H1 (cell line): ENCODE results near the gene CASS4. TPM values are rescaled to one million over a fixed set of nuclear protein-coding genes. Genes with fewer than 3 reads are reported as not detected.

Source experiments
- CTCF ChIA-PET: fragments of 300-600 bp; sonication (Branson Sonifier 250); formaldehyde crosslinking; loops from one replicate; lab custom pipeline; 2021; ENCODE audit not compliant: partially characterized antibody; lab: Charles Lee
- POLR2A ChIA-PET: fragments of 300-600 bp; sonication (Branson Sonifier 250); formaldehyde crosslinking; loops from one replicate; lab custom pipeline; 2021; ENCODE audit warnings: inconsistent platforms; ENCODE audit not compliant: partially characterized antibody; lab: Charles Lee
- DNase-seq, 2 experiments: peaks; one replicate each; pipeline versions ENCODE4 v3.0.0 to v3.0.0-alpha.2; 2010 to 2022; ENCODE audit warnings: low spot score in 2 of 2, low read depth in 1 of 2, mixed read lengths in 1 of 2
- FAIRE-seq: peaks from 2 replicates; lab custom pipeline; 2011; peaks lifted over from hg19 to GRCh38; lab: Jason Lieb, UNC
- H2AFZ ChIP-seq: 2 replicates; pipeline ENCODE4 v1.8.1; 2012; ENCODE audit warnings: low read length, inconsistent platforms
- H2AK5ac ChIP-seq: 2 replicates; pipeline ENCODE4 v1.6.1; 2013; ENCODE audit warnings: low read depth, low read length
- H2BK120ac ChIP-seq: replicated peaks from 2 replicates; pipeline ENCODE3; 2013; ENCODE audit warnings: low read depth, low read length, inconsistent platforms
- H2BK12ac ChIP-seq: 2 replicates; pipeline ENCODE4 v1.6.1; 2013; ENCODE audit warnings: low read depth, low read length
- H2BK15ac ChIP-seq: 2 replicates; pipeline ENCODE4 v1.6.1; 2013; ENCODE audit warnings: low read length
- H2BK20ac ChIP-seq: 2 replicates; pipeline ENCODE4 v1.6.1; 2013; ENCODE audit warnings: low read length
- H2BK5ac ChIP-seq: 2 replicates; pipeline ENCODE4 v1.6.1; 2013; ENCODE audit warnings: low read depth, low read length
- H3K14ac ChIP-seq: 2 replicates; pipeline ENCODE4 v1.6.1; 2013; ENCODE audit warnings: inconsistent platforms; ENCODE audit not compliant: insufficient read length
- H3K18ac ChIP-seq: 2 replicates; pipeline ENCODE4 v1.6.1; 2013; ENCODE audit warnings: low read length; ENCODE audit errors: extremely low read depth
- H3K23ac ChIP-seq: 2 replicates; pipeline ENCODE4 v1.6.1; 2013; ENCODE audit warnings: inconsistent platforms; ENCODE audit not compliant: insufficient read length
- H3K23me2 ChIP-seq: 2 replicates; pipeline ENCODE4 v1.6.1; 2013; ENCODE audit warnings: low read depth, low read length
- H3K27ac ChIP-seq: 2 replicates; pipeline ENCODE4 v1.6.1; 2011; ENCODE audit warnings: low read depth, low read length, inconsistent platforms
- H3K27me3 ChIP-seq, 4 experiments: replicated peaks in 1 of 4; 1 replicate in 1 of 4; 2 replicates in 3 of 4; pipeline versions ENCODE4 v1.6.1 to v1.8.1; 2011 to 2013; ENCODE audit warnings: low read length in 3 of 4, mild to moderate bottlenecking in 3 of 4, inconsistent platforms in 2 of 4, mixed read lengths in 2 of 4, moderate library complexity in 1 of 4; ENCODE audit not compliant: control insufficient read depth in 3 of 4, insufficient read depth in 3 of 4; ENCODE audit errors: extremely low read depth in 1 of 4
- H3K36me3 ChIP-seq, 4 experiments: 2 replicates each; pipeline versions ENCODE4 v1.6.1 to v1.8.1; 2011 to 2013; ENCODE audit warnings: mild to moderate bottlenecking in 4 of 4, low read length in 3 of 4, moderate library complexity in 2 of 4, control low read depth in 1 of 4, inconsistent platforms in 1 of 4; ENCODE audit not compliant: insufficient read depth in 4 of 4, control insufficient read depth in 2 of 4
- H3K4ac ChIP-seq: replicated peaks from 2 replicates; pipeline ENCODE3; 2013; ENCODE audit warnings: low read length, low read depth, mixed read lengths, inconsistent platforms; ENCODE audit not compliant: insufficient read length
- H3K4me1 ChIP-seq, 4 experiments: replicated peaks in 1 of 4; 1 replicate in 1 of 4; 2 replicates in 3 of 4; pipeline versions ENCODE4 v1.6.1 to v1.8.1; 2011 to 2013; ENCODE audit warnings: low read length in 3 of 4, inconsistent platforms in 2 of 4, mixed read lengths in 1 of 4; ENCODE audit not compliant: insufficient read depth in 4 of 4, control insufficient read depth in 3 of 4
- H3K4me2 ChIP-seq, 2 experiments: 2 replicates each; pipeline versions ENCODE4 v1.6.1 to v1.8.1; 2011 to 2013; ENCODE audit warnings: low read depth in 2 of 2, low read length in 2 of 2, control low read depth in 1 of 2, inconsistent platforms in 1 of 2, mild to moderate bottlenecking in 1 of 2; ENCODE audit not compliant: insufficient read depth in 1 of 2
- H3K4me3 ChIP-seq, 4 experiments: fragments of 200-600, 300-600 bp in 1 of 4; sonication (generic), shearing (Covaris generic), sonication (Bioruptor Twin) in 1 of 4; 2 replicates each; pipeline versions ENCODE4 v1.5.1 to v1.8.1; 2011 to 2016; ENCODE audit warnings: low read length in 4 of 4, low read depth in 3 of 4, control low read depth in 2 of 4, inconsistent platforms in 2 of 4, mild to moderate bottlenecking in 2 of 4, mixed read lengths in 1 of 4, moderate library complexity in 1 of 4; ENCODE audit not compliant: insufficient read depth in 2 of 4; ENCODE audit errors: extremely low read depth in 1 of 4
- H3K56ac ChIP-seq: replicated peaks from 2 replicates; pipeline ENCODE3; 2013; ENCODE audit warnings: low read depth, mild to moderate bottlenecking, mixed read lengths, low read length, inconsistent platforms; ENCODE audit not compliant: insufficient read length
- H3K79me1 ChIP-seq: 2 replicates; pipeline ENCODE4 v1.6.1; 2013; ENCODE audit warnings: low read depth, low read length, control low read depth
- H3K79me2 ChIP-seq, 2 experiments: 2 replicates each; pipeline versions ENCODE4 v1.6.1 to v1.8.1; 2012 to 2013; ENCODE audit warnings: low read length in 2 of 2, mild to moderate bottlenecking in 2 of 2, inconsistent platforms in 1 of 2; ENCODE audit not compliant: insufficient read depth in 2 of 2, control insufficient read depth in 1 of 2
- H3K9ac ChIP-seq, 4 experiments: replicated peaks in 1 of 4; 1 replicate in 1 of 4; 2 replicates in 3 of 4; pipeline versions ENCODE4 v1.6.1 to v1.8.1; 2011 to 2013; ENCODE audit warnings: low read depth in 3 of 4, low read length in 3 of 4, control low read depth in 2 of 4, mild to moderate bottlenecking in 2 of 4, moderate library complexity in 2 of 4, inconsistent platforms in 1 of 4; ENCODE audit errors: extremely low read depth in 1 of 4
- H3K9me3 ChIP-seq, 2 experiments: 2 replicates each; pipeline versions ENCODE4 v1.6.1 to v1.8.1; 2012 to 2013; ENCODE audit warnings: mild to moderate bottlenecking in 2 of 2, moderate library complexity in 2 of 2, control low read depth in 1 of 2, inconsistent platforms in 1 of 2, low read depth in 1 of 2, low read length in 1 of 2, mixed read lengths in 1 of 2; ENCODE audit not compliant: insufficient read depth in 2 of 2
- H4K20me1 ChIP-seq, 2 experiments: replicated peaks in 1 of 2; 2 replicates each; pipeline versions ENCODE3 to v1.8.1; 2011 to 2013; ENCODE audit warnings: inconsistent platforms in 2 of 2, low read length in 2 of 2, mild to moderate bottlenecking in 1 of 2; ENCODE audit not compliant: insufficient read depth in 2 of 2, control insufficient read depth in 1 of 2
- H4K5ac ChIP-seq: 2 replicates; pipeline ENCODE4 v1.6.1; 2013; ENCODE audit warnings: low read length, low read depth, mixed read lengths, inconsistent platforms; ENCODE audit not compliant: insufficient read length
- H4K8ac ChIP-seq: 2 replicates; pipeline ENCODE4 v1.8.0; 2013; ENCODE audit warnings: mild to moderate bottlenecking, moderate library complexity, low read length, inconsistent platforms; ENCODE audit not compliant: insufficient read depth; ENCODE audit errors: extremely low read depth
- H4K91ac ChIP-seq: replicated peaks from 2 replicates; pipeline ENCODE3; 2013; ENCODE audit warnings: low read length, mixed read lengths, inconsistent platforms; ENCODE audit not compliant: insufficient read length
- CHD2 ChIP-seq: IDR thresholded peaks from 2 replicates; pipeline ENCODE4 v1.6.1; 2012; ENCODE audit warnings: low read length, improper control_type of control experiment
- CTBP2 ChIP-seq: IDR thresholded peaks from 2 replicates; pipeline ENCODE4 v1.7.0; 2011; ENCODE audit warnings: borderline replicate concordance, mild to moderate bottlenecking, moderate library complexity, mixed read lengths, low read length; ENCODE audit not compliant: insufficient read depth, insufficient read length
- POLR2AphosphoS5 ChIP-seq: IDR thresholded peaks from 2 replicates; pipeline ENCODE4 v1.6.1; 2011; ENCODE audit warnings: low read depth, low read length
- RAD21 ChIP-seq, 2 experiments: IDR thresholded peaks in 1 of 2; conservative IDR thresholded peaks in 1 of 2; 2 replicates each; pipeline ENCODE4 v1.6.1; 2011; ENCODE audit warnings: low read depth in 2 of 2, low read length in 2 of 2, improper control_type of control experiment in 1 of 2, inconsistent platforms in 1 of 2, mild to moderate bottlenecking in 1 of 2, moderate library complexity in 1 of 2
- SAP30 ChIP-seq: fragments of 300-600 bp; sonication (generic); IDR thresholded peaks from 2 replicates; pipeline ENCODE4 v1.7.1; 2012; ENCODE audit warnings: low read length, moderate library complexity, mild to moderate bottlenecking, inconsistent platforms; ENCODE audit not compliant: insufficient read depth, insufficient replicate concordance
- SP1 ChIP-seq: IDR thresholded peaks from 2 replicates; pipeline ENCODE4 v1.6.1; 2011; ENCODE audit warnings: low read depth, low read length
- SP4 ChIP-seq: IDR thresholded peaks from 2 replicates; pipeline ENCODE4 v1.6.1; 2012; ENCODE audit warnings: low read length, inconsistent platforms
- YY1 ChIP-seq: IDR thresholded peaks from 2 replicates; pipeline ENCODE4 v1.6.1; 2011; ENCODE audit warnings: low read depth, mild to moderate bottlenecking, low read length
- WGBS, 2 experiments: shearing (Covaris generic) in 1 of 2; methylation state at CpG; one replicate each; pipeline versions ENCODE4 v1.1.6 to v1.1.7; 2013 to 2015; ENCODE audit warnings: low lambda C conversion rate in 2 of 2, mixed read lengths in 2 of 2, inconsistent platforms in 1 of 2, low coverage in 1 of 2, missing lambda C conversion rate in 1 of 2; ENCODE audit not compliant: insufficient replicate concordance in 2 of 2, insufficient coverage in 1 of 2, insufficient read length in 1 of 2; ENCODE audit errors: extremely low coverage in 1 of 2, missing lambda C conversion rate in 1 of 2; 5-methylcytosine and 5-hydroxymethylcytosine counted together
- polyA plus RNA-seq, 7 experiments: library from polyadenylated mRNA; depleted of rRNA in 3 of 7; stranded (reverse) in 5 of 7; unstranded in 2 of 7; fragments of >200 nt in 5 of 7; fragments of 200-250 nt in 2 of 7; gene quantifications; 1 replicate in 5 of 7; 2 replicates in 1 of 7; 4 replicates in 1 of 7; pipeline versions ENCODE4 v1.2.1 to v1.2.3, GENCODE V29; 2011 to 2013; ENCODE audit warnings: missing spikeins in 2 of 7, mixed read lengths in 2 of 7
- total RNA-seq: library from RNA; stranded (reverse); fragmentation: NEBNext Ultra II Directional; extraction: Animal tissue kit (Norgen Biotek cat#: 25700); gene quantifications from 2 replicates; pipeline ENCODE4 v1.2.1, GENCODE V29; 2021
- TF ChIP-seq, protein P1 (sequence below): IDR thresholded peaks from 2 replicates; pipeline ENCODE4 v1.6.1; 2012; ENCODE audit warnings: inconsistent platforms
- TF ChIP-seq, protein P2 (sequence below): IDR thresholded peaks from 2 replicates; pipeline ENCODE4 v1.6.1; 2011; ENCODE audit warnings: low read length, improper control_type of control experiment

CASS4 gene
- total and polyA plus RNA-seq, 2 of the 8 experiments (the other 6 are each of a cell fraction or from before 2014, with no cell fraction given), result not detected

DNA sequence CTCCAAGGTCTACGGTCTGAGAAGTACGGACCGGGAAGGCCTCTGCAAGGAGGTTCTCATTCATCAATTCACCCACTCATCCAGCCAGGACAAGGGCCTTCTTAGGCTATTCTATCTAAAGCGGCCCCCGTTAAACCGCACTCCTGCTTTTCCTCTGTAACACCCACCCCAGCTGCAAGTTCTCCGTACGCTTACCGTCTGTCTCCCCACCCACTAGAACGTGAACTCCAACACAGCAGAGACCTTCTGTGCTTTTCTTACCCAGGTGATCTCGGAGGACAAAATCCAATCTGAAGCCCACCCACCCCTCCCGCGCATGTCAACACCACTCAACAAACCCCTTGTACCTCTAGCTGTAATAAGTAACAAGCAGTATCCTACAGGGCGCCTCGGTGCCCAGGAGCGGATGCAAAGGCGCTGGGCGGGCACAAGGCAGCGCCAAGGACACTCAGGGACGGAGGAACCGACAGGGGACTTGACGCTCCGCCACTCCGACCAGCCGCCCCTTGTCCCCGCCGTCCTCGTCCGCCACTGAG lies 20.4 kb upstream of the CASS4 start:
- ChIA-PET POLR2A (interaction anchor here (0.8 to 3.1 kb wide), 9 partner anchors 9 to 77 kb away, joined by 3 to 10 read pairs (median 6); partner anchors contain the start of genes FAM210B and RTF2), CTCF (interaction anchor here (0.6 to 1.2 kb wide), 4 partner anchors 9 to 1883 kb away, joined by 3 to 4 read pairs (median 3); no protein-coding TSS in a partner anchor)
- Histone ChIP-seq H3K23me2 (peaks cover 3% of the 10 kb centered on the region), H3K4ac (peak overlapping the region; percentile 40), H3K4me2 (peak overlapping the region; percentile 97), H3K9me3 (no peaks in the 10 kb centered on the region), H4K8ac (peak overlapping the region; percentile 96; the same call in 1 of the 2 replicates), H2BK5ac (peak overlapping the region; percentile 84), H4K20me1 (peaks cover 4 to 10% of the 10 kb centered on the region in 2 experiments), H3K9ac (peak overlapping the region; percentile 80 to 91 (median 86)), H2BK12ac (no peak overlapping the region; the same call in 1 of the 2 replicates), H3K79me2 (peaks cover 28 to 80% of the 10 kb centered on the region in 2 experiments), H2BK120ac (no peak overlapping the region), H3K79me1 (peaks cover 10% of the 10 kb centered on the region), H2BK15ac (no peak overlapping the region), H4K5ac (peak overlapping the region; percentile 87), H2AFZ (peak overlapping the region; percentile 33; the same call in 1 of the 2 replicates), H2BK20ac (no peak overlapping the region), H3K4me1 (peaks cover 3 to 7% (median 4%) of the 10 kb centered on the region in 4 experiments; a peak in 5 of 7 replicates), H3K56ac (peak overlapping the region; percentile 33), H3K23ac (no peak overlapping the region), H4K91ac (peak overlapping the region; percentile 95), H3K14ac (no peak overlapping the region), H3K18ac (no peak overlapping the region), H3K36me3 (peaks cover 11 to 45% (median 36%) of the 10 kb centered on the region in 4 experiments), H3K4me3 (peak overlapping the region; percentile 88 to 99 (median 98)), H3K27ac (peak overlapping the region; percentile 60; the same call in 1 of the 2 replicates), H3K27me3 (no peaks in the 10 kb centered on the region), H2AK5ac (no peak overlapping the region)
- 5% methylated on average over 29 of the region's 29 CpGs; no CpG with 5 or more reads in 1 of the 2 experiments for WGBS, 2 experiments
- FAIRE-seq (no peak), DNase-seq (no peak)
- TF ChIP-seq CHD2 (no peak), SP1 (no peak), SP4 (no peak), YY1 (no peak), POLR2AphosphoS5 (no peak), SAP30 (no peak), RAD21 (IDR thresholded peaks at IDR 0.05 in 1 of 2, conservative IDR thresholded peaks at IDR 0.05 in 1 of 2; ENCODE audit: low read depth in 2 of 2, low read length in 2 of 2) (no peak), CTBP2 (no peak)
- TF ChIP-seq, protein P1, sequence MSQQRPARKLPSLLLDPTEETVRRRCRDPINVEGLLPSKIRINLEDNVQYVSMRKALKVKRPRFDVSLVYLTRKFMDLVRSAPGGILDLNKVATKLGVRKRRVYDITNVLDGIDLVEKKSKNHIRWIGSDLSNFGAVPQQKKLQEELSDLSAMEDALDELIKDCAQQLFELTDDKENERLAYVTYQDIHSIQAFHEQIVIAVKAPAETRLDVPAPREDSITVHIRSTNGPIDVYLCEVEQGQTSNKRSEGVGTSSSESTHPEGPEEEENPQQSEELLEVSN, result no peak
- TF ChIP-seq, protein P2, sequence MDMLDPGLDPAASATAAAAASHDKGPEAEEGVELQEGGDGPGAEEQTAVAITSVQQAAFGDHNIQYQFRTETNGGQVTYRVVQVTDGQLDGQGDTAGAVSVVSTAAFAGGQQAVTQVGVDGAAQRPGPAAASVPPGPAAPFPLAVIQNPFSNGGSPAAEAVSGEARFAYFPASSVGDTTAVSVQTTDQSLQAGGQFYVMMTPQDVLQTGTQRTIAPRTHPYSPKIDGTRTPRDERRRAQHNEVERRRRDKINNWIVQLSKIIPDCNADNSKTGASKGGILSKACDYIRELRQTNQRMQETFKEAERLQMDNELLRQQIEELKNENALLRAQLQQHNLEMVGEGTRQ, result no peak
